ENCODE results near the gene FBXL7.

The FBXL7 gene

GRCh38 chr5:15525703-15526275 is 25.8 kb downstream of the FBXL7 start:
- Histone ChIP-seq H3K9me3 (ENCODE audit: control insufficient read depth, insufficient read depth, low read length) (no peaks in the 10 kb centered on the region), H3K36me3 (ENCODE audit: control insufficient read depth, insufficient read depth, low read length) (no peaks in the 10 kb centered on the region), H3K9ac (ENCODE audit: low read depth, low read length) (no peak overlapping the region), H3K27me3 (ENCODE audit: control insufficient read depth, insufficient read depth, low read length) (no peaks in the 10 kb centered on the region), H3K4me3 (ENCODE audit: low read depth, low read length) (no peak overlapping the region), H3K4me1 (ENCODE audit: control insufficient read depth, insufficient read depth, low read length) (peaks cover 7% of the 10 kb centered on the region)

- Histone ChIP-seq H3K9me3 (ENCODE audit: control insufficient read depth, insufficient read depth, low read length) (no peaks in the 10 kb centered on the region), H3K36me3 (ENCODE audit: control insufficient read depth, insufficient read depth, low read length) (no peaks in the 10 kb centered on the region), H3K27me3 (ENCODE audit: control insufficient read depth, insufficient read depth, low read length) (no peaks in the 10 kb centered on the region), H3K4me1 (ENCODE audit: control insufficient read depth, insufficient read depth, low read length) (peaks cover 7% of the 10 kb centered on the region), H3K4me3 (ENCODE audit: low read depth, low read length) (no peak overlapping the region), H3K9ac (ENCODE audit: low read depth, low read length) (no peak overlapping the region)
Observed at GRCh38 chr5:15526413-15526812, 26.4 kb downstream of the FBXL7 start.

DNA sequence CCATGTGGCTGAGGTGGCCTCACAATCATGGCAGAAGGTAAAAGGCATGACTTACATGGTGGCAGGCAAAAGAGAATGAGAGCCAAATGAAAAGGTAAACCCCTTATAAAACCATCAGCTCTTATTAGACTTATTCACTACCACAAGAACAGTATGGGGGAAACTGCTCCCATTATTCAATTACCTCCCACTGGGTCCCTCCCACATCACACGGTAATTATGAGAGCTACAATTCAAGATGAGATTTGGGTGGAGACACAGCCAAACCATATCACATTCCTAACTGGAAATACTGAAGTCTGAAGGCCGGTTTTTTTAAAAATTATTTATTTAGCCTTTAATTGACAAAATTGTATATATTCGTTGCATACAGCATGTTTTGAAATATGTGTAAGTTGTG is 28.5 kb downstream of the FBXL7 start:
- Histone ChIP-seq H3K36me3 (ENCODE audit: control insufficient read depth, insufficient read depth, low read length) (no peaks in the 10 kb centered on the region), H3K27me3 (ENCODE audit: control insufficient read depth, insufficient read depth, low read length) (no peaks in the 10 kb centered on the region), H3K9ac (ENCODE audit: low read depth, low read length) (no peak overlapping the region), H3K4me1 (ENCODE audit: control insufficient read depth, insufficient read depth, low read length) (no peaks in the 10 kb centered on the region), H3K9me3 (ENCODE audit: control insufficient read depth, insufficient read depth, low read length) (no peaks in the 10 kb centered on the region), H3K4me3 (ENCODE audit: low read depth, low read length) (no peak overlapping the region)

DNA sequence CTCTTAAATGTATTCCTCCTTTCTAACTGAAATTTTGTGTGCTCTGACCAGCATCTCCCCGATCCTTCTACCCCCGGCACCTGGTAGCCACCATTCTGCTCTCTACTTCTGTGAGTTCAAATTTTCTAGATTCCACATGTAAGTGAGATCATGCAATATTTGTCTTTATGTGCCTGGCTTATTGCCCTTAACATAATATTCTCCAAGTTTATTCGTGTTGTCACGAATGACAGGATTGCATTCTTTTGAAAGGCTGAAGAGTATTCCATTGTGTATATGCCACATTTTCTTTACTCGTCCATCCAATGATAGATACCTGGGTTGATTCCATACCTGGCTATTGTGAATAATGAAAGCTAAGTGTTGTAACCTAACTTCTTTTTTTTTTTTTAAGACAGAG is 29.0 kb downstream of the FBXL7 start:
- Histone ChIP-seq H3K27me3 (ENCODE audit: control insufficient read depth, insufficient read depth, low read length) (no peaks in the 10 kb centered on the region), H3K4me3 (ENCODE audit: low read depth, low read length) (no peak overlapping the region), H3K36me3 (ENCODE audit: control insufficient read depth, insufficient read depth, low read length) (no peaks in the 10 kb centered on the region), H3K9me3 (ENCODE audit: control insufficient read depth, insufficient read depth, low read length) (no peaks in the 10 kb centered on the region), H3K4me1 (ENCODE audit: control insufficient read depth, insufficient read depth, low read length) (no peaks in the 10 kb centered on the region), H3K9ac (ENCODE audit: low read depth, low read length) (no peak overlapping the region)

DNA sequence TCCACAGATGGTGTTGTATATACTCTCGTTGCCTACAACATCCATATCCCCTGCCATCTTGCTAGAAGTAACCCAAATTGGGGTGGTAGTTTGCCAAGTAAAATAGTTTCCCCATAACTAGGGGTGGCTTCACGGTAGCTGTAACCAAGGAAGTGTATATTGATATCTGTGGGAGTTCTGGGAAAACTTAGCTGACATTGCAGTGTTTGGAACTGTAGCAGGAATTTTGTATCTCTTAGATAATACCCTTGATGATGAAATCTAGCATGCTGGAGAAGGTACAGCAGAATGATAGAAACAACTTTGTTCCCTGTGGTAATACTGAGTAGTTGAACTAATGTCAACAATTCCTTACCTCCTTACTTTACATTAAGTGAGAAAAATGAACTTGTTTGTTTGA is 29.8 kb downstream of the FBXL7 start:
- H3K27me3 ChIP-seq (ENCODE audit: control insufficient read depth, insufficient read depth, low read length) = no peaks in the 10 kb centered on the region
- no peak overlapping the region for H3K4me3 ChIP-seq (ENCODE audit: low read depth, low read length)
- H3K4me1 ChIP-seq (ENCODE audit: control insufficient read depth, insufficient read depth, low read length) = no peaks in the 10 kb centered on the region
- no peak overlapping the region for H3K9ac ChIP-seq (ENCODE audit: low read depth, low read length)
- no peaks in the 10 kb centered on the region for H3K9me3 ChIP-seq (ENCODE audit: control insufficient read depth, insufficient read depth, low read length)
- H3K36me3 ChIP-seq (ENCODE audit: control insufficient read depth, insufficient read depth, low read length) = no peaks in the 10 kb centered on the region

DNA sequence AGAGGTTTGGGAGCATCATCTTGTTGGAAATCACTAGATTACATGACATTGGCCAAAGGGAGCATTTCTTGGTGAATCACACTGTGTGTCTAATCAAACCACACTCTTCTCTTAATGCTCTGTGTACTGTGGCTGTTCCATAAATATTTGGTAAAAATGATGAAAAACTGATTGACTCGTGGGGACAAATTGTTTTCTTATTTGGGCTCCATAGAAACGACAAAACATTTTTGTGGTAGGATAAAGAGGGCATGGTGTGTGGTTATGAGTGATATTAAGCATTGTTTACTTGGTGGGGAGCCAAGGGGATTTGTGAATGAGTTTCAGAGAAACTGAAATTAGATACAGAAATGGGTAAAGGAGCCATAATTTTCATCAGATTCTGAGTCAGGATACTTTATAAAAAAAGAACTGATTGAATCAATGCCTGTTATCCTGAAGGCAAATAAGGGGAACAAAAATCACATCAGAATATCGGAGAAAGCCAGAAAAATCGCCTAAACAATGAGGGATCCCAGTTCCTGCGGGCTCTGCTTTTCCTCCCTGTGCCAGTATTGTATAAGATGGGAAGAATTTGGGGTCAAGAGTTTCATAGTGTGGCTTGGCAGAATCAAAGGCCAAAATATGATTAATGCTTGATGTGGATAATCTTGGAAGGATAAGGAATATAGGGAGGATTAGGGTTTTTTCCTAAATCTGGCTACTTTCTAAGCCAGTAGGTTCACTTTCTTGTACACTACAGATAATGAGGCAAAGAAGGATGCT is 33.3 kb downstream of the FBXL7 start:
- Histone ChIP-seq H3K27me3 (ENCODE audit: control insufficient read depth, insufficient read depth, low read length) (no peaks in the 10 kb centered on the region), H3K4me1 (ENCODE audit: control insufficient read depth, insufficient read depth, low read length) (peaks cover 2% of the 10 kb centered on the region), H3K9me3 (ENCODE audit: control insufficient read depth, insufficient read depth, low read length) (no peaks in the 10 kb centered on the region), H3K36me3 (ENCODE audit: control insufficient read depth, insufficient read depth, low read length) (no peaks in the 10 kb centered on the region), H3K4me3 (ENCODE audit: low read depth, low read length) (no peak overlapping the region), H3K9ac (ENCODE audit: low read depth, low read length) (no peak overlapping the region)

DNA sequence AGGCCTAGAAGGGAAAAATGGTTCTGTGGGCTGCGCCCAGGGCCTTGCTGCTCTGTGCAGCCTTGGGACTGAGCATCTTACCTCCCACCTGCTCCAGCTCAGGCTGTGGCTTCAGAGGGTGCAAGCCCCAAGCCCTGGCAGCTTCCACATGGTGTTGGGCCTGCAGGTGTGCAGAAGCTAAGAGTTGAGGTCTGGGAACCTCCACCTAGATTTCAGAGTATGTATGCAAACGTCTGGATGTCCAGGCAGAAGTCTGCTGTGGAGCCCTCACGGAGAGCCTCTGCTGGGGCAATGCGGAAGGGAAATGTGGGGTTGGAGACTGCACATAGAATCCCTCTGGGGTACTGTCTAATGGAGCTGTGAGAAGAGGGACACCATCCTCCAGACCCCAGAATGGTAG is 36.0 kb downstream of the FBXL7 start:
- H3K4me3 ChIP-seq (ENCODE audit: low read depth, low read length) = no peak overlapping the region
- H3K36me3 ChIP-seq (ENCODE audit: control insufficient read depth, insufficient read depth, low read length) = no peaks in the 10 kb centered on the region
- no peak overlapping the region for H3K9ac ChIP-seq (ENCODE audit: low read depth, low read length)
- H3K9me3 ChIP-seq (ENCODE audit: control insufficient read depth, insufficient read depth, low read length) = no peaks in the 10 kb centered on the region
- H3K4me1 ChIP-seq (ENCODE audit: control insufficient read depth, insufficient read depth, low read length) = peaks cover 15% of the 10 kb centered on the region
- H3K27me3 ChIP-seq (ENCODE audit: control insufficient read depth, insufficient read depth, low read length) = no peaks in the 10 kb centered on the region

- Histone ChIP-seq H3K4me1 (ENCODE audit: control insufficient read depth, insufficient read depth, low read length) (peaks cover 15% of the 10 kb centered on the region), H3K9me3 (ENCODE audit: control insufficient read depth, insufficient read depth, low read length) (no peaks in the 10 kb centered on the region), H3K4me3 (ENCODE audit: low read depth, low read length) (no peak overlapping the region), H3K27me3 (ENCODE audit: control insufficient read depth, insufficient read depth, low read length) (no peaks in the 10 kb centered on the region), H3K36me3 (ENCODE audit: control insufficient read depth, insufficient read depth, low read length) (no peaks in the 10 kb centered on the region), H3K9ac (ENCODE audit: low read depth, low read length) (no peak overlapping the region)
Observed at GRCh38 chr5:15538516-15538915, 38.5 kb downstream of the FBXL7 start.

GRCh38 chr5:15539951-15540350 is 40.0 kb downstream of the FBXL7 start:
- Histone ChIP-seq H3K9me3 (ENCODE audit: control insufficient read depth, insufficient read depth, low read length) (no peaks in the 10 kb centered on the region), H3K27me3 (ENCODE audit: control insufficient read depth, insufficient read depth, low read length) (no peaks in the 10 kb centered on the region), H3K4me1 (ENCODE audit: control insufficient read depth, insufficient read depth, low read length) (peaks cover 18% of the 10 kb centered on the region), H3K9ac (ENCODE audit: low read depth, low read length) (no peak overlapping the region), H3K4me3 (ENCODE audit: low read depth, low read length) (no peak overlapping the region), H3K36me3 (ENCODE audit: control insufficient read depth, insufficient read depth, low read length) (no peaks in the 10 kb centered on the region)

GRCh38 chr5:15544039-15544438 is 44.1 kb downstream of the FBXL7 start:
- Histone ChIP-seq H3K4me1 (ENCODE audit: control insufficient read depth, insufficient read depth, low read length) (peaks cover 8% of the 10 kb centered on the region), H3K9ac (ENCODE audit: low read depth, low read length) (no peak overlapping the region), H3K27me3 (ENCODE audit: control insufficient read depth, insufficient read depth, low read length) (no peaks in the 10 kb centered on the region), H3K4me3 (ENCODE audit: low read depth, low read length) (no peak overlapping the region), H3K36me3 (ENCODE audit: control insufficient read depth, insufficient read depth, low read length) (no peaks in the 10 kb centered on the region), H3K9me3 (ENCODE audit: control insufficient read depth, insufficient read depth, low read length) (no peaks in the 10 kb centered on the region)

DNA sequence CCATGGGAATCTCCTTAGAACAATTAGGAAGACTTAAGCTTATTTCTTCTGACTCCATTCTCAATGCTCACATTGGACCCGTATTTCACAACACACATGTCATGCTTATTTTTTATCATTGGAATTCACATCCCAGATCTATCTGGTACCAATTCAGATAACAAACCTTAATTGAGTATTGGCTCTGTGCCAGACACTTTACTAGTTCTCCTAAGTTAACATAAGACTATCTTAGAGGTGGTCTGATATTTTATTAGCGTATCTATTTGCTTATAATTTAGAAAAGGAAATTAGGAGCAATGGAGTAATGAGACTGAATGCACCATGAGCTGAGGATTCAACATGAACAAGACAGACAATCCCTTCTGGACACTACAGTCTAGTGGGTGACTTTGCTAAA is 45.1 kb downstream of the FBXL7 start:
- H3K4me3 ChIP-seq (ENCODE audit: low read depth, low read length) = no peak overlapping the region
- no peaks in the 10 kb centered on the region for H3K36me3 ChIP-seq (ENCODE audit: control insufficient read depth, insufficient read depth, low read length)
- H3K9me3 ChIP-seq (ENCODE audit: control insufficient read depth, insufficient read depth, low read length) = no peaks in the 10 kb centered on the region
- H3K4me1 ChIP-seq (ENCODE audit: control insufficient read depth, insufficient read depth, low read length) = peaks cover 2% of the 10 kb centered on the region
- no peak overlapping the region for H3K9ac ChIP-seq (ENCODE audit: low read depth, low read length)
- no peaks in the 10 kb centered on the region for H3K27me3 ChIP-seq (ENCODE audit: control insufficient read depth, insufficient read depth, low read length)

- Histone ChIP-seq H3K9me3 (ENCODE audit: control insufficient read depth, insufficient read depth, low read length) (no peaks in the 10 kb centered on the region), H3K4me1 (ENCODE audit: control insufficient read depth, insufficient read depth, low read length) (peaks cover 11% of the 10 kb centered on the region), H3K4me3 (ENCODE audit: low read depth, low read length) (no peak overlapping the region), H3K9ac (ENCODE audit: low read depth, low read length) (no peak overlapping the region), H3K27me3 (ENCODE audit: control insufficient read depth, insufficient read depth, low read length) (no peaks in the 10 kb centered on the region), H3K36me3 (ENCODE audit: control insufficient read depth, insufficient read depth, low read length) (no peaks in the 10 kb centered on the region)
Observed at GRCh38 chr5:15547261-15547839, 47.4 kb downstream of the FBXL7 start.
